Activated T-cell treated with anti-CD3 and anti-CD28 coated beads, Interleukin-2, amount 50 U/mL, for 4 hours (primary cell): ENCODE data around the gene CHRNA7. TPM values are rescaled to one million over a fixed set of nuclear protein-coding genes. Genes with fewer than 3 reads are reported as not detected.
"Not testable (repeated sequence)": the region's sequence is repeated elsewhere in the genome, so short reads cannot be mapped to it uniquely, and the experiment has no call there.

Experiments used
- ATAC-seq, 2 donors: fragments of 200-7000 bp; cut with Tn5 transposase; one replicate each; pipeline ENCODE4 v1.10.0; 2021
- DNase-seq: peaks from one replicate; pipeline ENCODE4 v3.0.0-alpha.2; 2020
- H3K27me3 Mint-ChIP-seq: one replicate; pipeline ENCODE4 v1.8.0; 2021; ENCODE audit warnings: low read depth, mixed read lengths
- H3K36me3 Mint-ChIP-seq: one replicate; pipeline ENCODE4 v1.8.0; 2022; ENCODE audit warnings: mixed read lengths; ENCODE audit not compliant: insufficient read depth
- H3K4me1 Mint-ChIP-seq: one replicate; pipeline ENCODE4 v1.8.0; 2021; ENCODE audit warnings: low read depth, mixed read lengths
- H3K4me3 Mint-ChIP-seq: one replicate; pipeline ENCODE4 v1.8.0; 2021; ENCODE audit warnings: mild to moderate bottlenecking, moderate library complexity, mixed read lengths
- H3K9me3 Mint-ChIP-seq: one replicate; pipeline ENCODE4 v1.8.0; 2021; ENCODE audit warnings: mixed read lengths
- total RNA-seq, 3 donors: library from RNA; stranded (reverse); gene quantifications; one replicate each; pipeline ENCODE4 v1.2.1, GENCODE V29; 2021

Gene CHRNA7
- total RNA-seq, 3 donors from 2014 or later: 0.21 TPM; not detected in 2

- DNase-seq, H3K36me3 Mint-ChIP-seq, H3K27me3 Mint-ChIP-seq, H3K4me1 Mint-ChIP-seq, H3K9me3 Mint-ChIP-seq, H3K4me3 Mint-ChIP-seq, ATAC-seq: not testable (repeated sequence)
These were observed 123.7 kb downstream of the CHRNA7 start for GRCh38 chr15:32153868-32154623.

- not testable (repeated sequence) for DNase-seq, H3K4me1 Mint-ChIP-seq, ATAC-seq, H3K9me3 Mint-ChIP-seq, H3K4me3 Mint-ChIP-seq, H3K36me3 Mint-ChIP-seq, H3K27me3 Mint-ChIP-seq
These were observed 131.8 kb downstream of the CHRNA7 start for GRCh38 chr15:32162143-32162542.

GRCh38 chr15:32164065-32164464, 133.8 kb downstream of the CHRNA7 start:
- not testable (repeated sequence) for DNase-seq, H3K27me3 Mint-ChIP-seq

GRCh38 chr15:32164747-32165146, 134.4 kb downstream of the CHRNA7 start:
- not testable (repeated sequence) for H3K27me3 Mint-ChIP-seq, H3K4me3 Mint-ChIP-seq, H3K9me3 Mint-ChIP-seq, H3K36me3 Mint-ChIP-seq, H3K4me1 Mint-ChIP-seq, DNase-seq, ATAC-seq

More at GRCh38 chr15:32164065-32164464, 133.8 kb downstream of the CHRNA7 start:
- H3K4me1 Mint-ChIP-seq, ATAC-seq, H3K9me3 Mint-ChIP-seq, H3K36me3 Mint-ChIP-seq, H3K4me3 Mint-ChIP-seq: not testable (repeated sequence)

- ATAC-seq, H3K36me3 Mint-ChIP-seq, DNase-seq, H3K4me3 Mint-ChIP-seq, H3K9me3 Mint-ChIP-seq, H3K4me1 Mint-ChIP-seq, H3K27me3 Mint-ChIP-seq: not testable (repeated sequence)
These were observed 135.5 kb downstream of the CHRNA7 start for GRCh38 chr15:32165775-32166174.

- not testable (repeated sequence) for H3K36me3 Mint-ChIP-seq, ATAC-seq, DNase-seq, H3K4me1 Mint-ChIP-seq, H3K27me3 Mint-ChIP-seq, H3K9me3 Mint-ChIP-seq, H3K4me3 Mint-ChIP-seq
These were observed 136.0 kb downstream of the CHRNA7 start for GRCh38 chr15:32166270-32166669.

GRCh38 chr15:32167913-32168312, 137.6 kb downstream of the CHRNA7 start:
- not testable (repeated sequence) for H3K36me3 Mint-ChIP-seq, H3K4me1 Mint-ChIP-seq, H3K4me3 Mint-ChIP-seq, H3K27me3 Mint-ChIP-seq, H3K9me3 Mint-ChIP-seq, DNase-seq, ATAC-seq

- not testable (repeated sequence) for DNase-seq, H3K27me3 Mint-ChIP-seq, ATAC-seq, H3K9me3 Mint-ChIP-seq, H3K4me3 Mint-ChIP-seq, H3K4me1 Mint-ChIP-seq, H3K36me3 Mint-ChIP-seq
These were observed 150.3 kb downstream of the CHRNA7 start for GRCh38 chr15:32180579-32180978.

- not testable (repeated sequence) for ATAC-seq, DNase-seq, H3K4me1 Mint-ChIP-seq, H3K4me3 Mint-ChIP-seq, H3K9me3 Mint-ChIP-seq, H3K27me3 Mint-ChIP-seq, H3K36me3 Mint-ChIP-seq
These were observed 163.5 kb downstream of the CHRNA7 start for GRCh38 chr15:32193780-32194179.

- not testable (repeated sequence) for H3K36me3 Mint-ChIP-seq, H3K4me3 Mint-ChIP-seq, ATAC-seq, DNase-seq, H3K9me3 Mint-ChIP-seq, H3K4me1 Mint-ChIP-seq, H3K27me3 Mint-ChIP-seq
These were observed 165.9 kb downstream of the CHRNA7 start for GRCh38 chr15:32196206-32196605.

GRCh38 chr15:32198938-32199337, 168.6 kb downstream of the CHRNA7 start:
- H3K4me1 Mint-ChIP-seq, H3K36me3 Mint-ChIP-seq, ATAC-seq, H3K27me3 Mint-ChIP-seq, H3K4me3 Mint-ChIP-seq, DNase-seq, H3K9me3 Mint-ChIP-seq: not testable (repeated sequence)

- H3K36me3 Mint-ChIP-seq, H3K4me3 Mint-ChIP-seq, DNase-seq, H3K4me1 Mint-ChIP-seq, ATAC-seq, H3K9me3 Mint-ChIP-seq, H3K27me3 Mint-ChIP-seq: not testable (repeated sequence)
These were observed 178.8 kb downstream of the CHRNA7 start for GRCh38 chr15:32209081-32209480.

- H3K27me3 Mint-ChIP-seq: peaks cover 6% of the 10 kb centered on the region
- DNase-seq (no peak), ATAC-seq (no peak)
- H3K4me3 Mint-ChIP-seq: no peak overlapping the region
- H3K36me3 Mint-ChIP-seq: peaks cover 2% of the 10 kb centered on the region
- no peaks in the 10 kb centered on the region for H3K4me1 Mint-ChIP-seq
- H3K9me3 Mint-ChIP-seq: peaks cover 32% of the 10 kb centered on the region
These were observed 188.4 kb downstream of the CHRNA7 start for GRCh38 chr15:32218666-32219065.
